ENCODE results near the gene WDR37.

- TF ChIP-seq EGR1 (IDR thresholded peaks at IDR 0.05) (no peak), TEAD4 (IDR thresholded peaks at IDR 0.05) (no peak), EP300 (IDR thresholded peaks at IDR 0.05; ENCODE audit: borderline replicate concordance) (no peak), RAD21 (IDR thresholded peaks at IDR 0.05; ENCODE audit: low read depth) (no peak), CEBPB (IDR thresholded peaks at IDR 0.05) (no peak)
Observed at GRCh38 chr10:1010703-1011102, 45.5 kb upstream of the WDR37 start.

Data from Ishikawa (cell line).